Activated gamma-delta T cell treated with anti-CD3 and anti-CD28 coated beads, Interleukin-2, amount 50 U/mL, for 16 hours (primary cell): Measurements from ENCODE around the gene CEMIP.

Source experiments
- DNase-seq: peaks from one replicate; pipeline ENCODE4 v3.0.0-alpha.2; 2020; ENCODE audit warnings: low read depth

The CEMIP gene

DNA sequence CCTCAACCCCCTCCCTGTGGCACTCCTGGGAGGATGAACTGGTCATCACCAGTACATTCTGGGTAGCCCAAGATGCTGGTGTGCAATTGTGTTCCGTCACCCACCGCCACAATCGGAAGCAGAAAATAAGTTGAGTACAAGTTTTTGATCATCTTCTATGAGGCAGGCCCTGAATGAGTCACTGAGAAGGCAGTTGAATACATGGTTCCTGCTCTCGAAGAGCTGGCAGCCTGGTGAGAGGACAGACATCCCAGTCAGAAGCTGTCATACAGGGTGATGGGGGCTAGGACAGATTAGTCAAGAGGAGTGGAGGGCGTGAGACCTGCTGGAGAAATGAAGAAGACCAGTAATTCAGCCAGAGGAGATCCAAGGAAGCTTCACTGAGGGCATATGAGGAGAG lies 6.2 kb downstream of the CEMIP start:
- no peak for DNase-seq

GRCh38 chr15:80785811-80786354 lies 6.7 kb downstream of the CEMIP start:
- DNase-seq = no peak

DNA sequence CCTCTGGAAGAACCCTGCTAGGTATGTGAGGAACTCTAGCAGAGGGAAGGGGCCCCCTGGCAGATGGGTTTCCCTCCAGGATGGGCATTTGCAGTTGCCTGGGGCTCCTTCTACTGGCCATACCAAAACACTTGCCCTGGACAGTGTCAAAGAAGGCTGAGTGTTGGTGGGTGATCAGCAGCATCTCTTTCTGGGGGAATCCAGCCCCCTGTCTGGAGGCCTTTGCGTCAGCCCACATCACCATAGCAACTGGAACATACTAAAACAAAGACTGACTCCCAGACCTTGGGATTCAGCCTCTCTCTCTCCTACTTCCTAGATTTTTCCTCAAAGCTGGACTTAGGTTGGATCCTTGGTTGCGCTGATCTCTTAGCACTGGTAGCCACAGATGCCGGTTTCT lies 8.1 kb downstream of the CEMIP start:
- no peak for DNase-seq

GRCh38 chr15:80788536-80788935 lies 9.4 kb downstream of the CEMIP start:
- no peak for DNase-seq

- DNase-seq = no peak
Measured at GRCh38 chr15:80789296-80789695, 10.1 kb downstream of the CEMIP start.

- no peak for DNase-seq
Measured at GRCh38 chr15:80789796-80790195, 10.6 kb downstream of the CEMIP start.

DNA sequence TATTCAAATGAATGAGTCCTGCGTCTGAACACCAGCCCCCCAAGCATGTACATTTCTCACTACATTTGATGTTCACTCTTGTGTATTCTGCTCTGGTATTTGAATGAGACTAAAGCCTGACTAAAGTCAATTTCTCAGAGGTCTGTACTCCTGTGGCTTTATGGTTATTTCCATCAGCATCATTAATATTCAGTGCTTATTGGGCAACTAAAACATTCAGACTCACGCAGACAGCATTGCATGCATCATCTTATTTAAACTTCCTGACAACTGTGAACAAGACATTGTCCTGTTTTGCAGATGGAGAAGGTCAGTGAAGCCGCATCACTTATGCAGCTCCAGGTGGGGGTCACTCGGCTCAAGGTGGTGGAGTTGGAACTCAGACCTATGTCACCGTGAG lies 11.1 kb downstream of the CEMIP start:
- DNase-seq = no peak

DNA sequence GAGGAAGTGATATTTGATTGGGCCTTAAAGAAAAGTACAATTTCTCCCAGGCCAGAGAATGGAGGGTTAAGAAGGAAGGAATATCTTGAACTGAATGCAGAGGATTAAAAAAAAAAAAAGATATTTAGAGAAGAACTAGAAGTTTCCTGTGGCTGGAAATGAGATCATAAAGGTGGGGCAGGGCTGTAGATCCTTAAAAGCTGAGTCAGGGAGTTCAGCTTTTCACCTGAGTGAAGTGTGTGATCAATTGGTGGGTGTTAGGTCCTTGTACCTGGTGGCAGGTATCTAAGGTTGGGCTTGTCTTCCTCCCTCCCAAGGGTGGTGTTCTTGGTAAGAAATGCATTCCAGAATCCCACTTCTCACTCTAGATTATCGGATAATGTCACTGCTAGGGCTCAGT lies 11.8 kb downstream of the CEMIP start:
- no peak for DNase-seq

DNA sequence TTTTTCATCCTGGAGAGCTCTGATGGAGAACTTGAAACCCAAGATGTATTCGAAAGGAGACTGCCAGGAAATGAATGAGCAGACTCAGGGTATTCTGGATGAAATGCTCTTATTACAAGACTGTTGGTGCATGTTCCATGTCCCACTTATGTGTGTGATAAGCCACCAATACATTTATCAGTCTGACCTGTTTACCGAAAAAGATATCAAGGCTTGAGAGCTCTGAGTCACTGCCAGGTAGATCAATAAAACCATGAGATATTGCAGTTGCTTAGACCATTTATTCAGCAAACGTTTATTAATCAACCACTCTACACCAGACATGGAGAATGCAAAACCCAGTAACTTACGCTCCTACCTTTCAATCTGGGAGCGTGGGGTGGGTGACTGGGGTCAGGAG lies 17.2 kb downstream of the CEMIP start:
- no peak for DNase-seq

DNA sequence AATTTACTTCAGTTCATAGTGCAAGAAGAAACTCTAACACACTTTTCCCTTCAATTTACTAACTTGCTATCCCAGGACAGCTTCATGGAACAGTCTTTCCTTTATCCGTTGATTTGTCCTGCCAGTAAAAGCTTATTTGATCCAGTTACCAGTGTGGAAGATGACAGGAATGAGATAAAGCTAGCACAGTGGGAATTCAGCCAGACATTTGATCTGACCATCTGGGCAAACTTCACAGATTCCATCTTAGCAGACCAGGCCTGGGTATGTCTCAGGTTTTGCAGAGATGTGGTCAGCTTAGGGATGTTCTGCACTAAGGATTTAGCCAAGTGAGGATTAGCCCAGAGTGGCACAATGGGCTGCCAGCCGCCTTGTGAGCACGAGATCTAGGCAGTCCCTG lies 19.7 kb downstream of the CEMIP start:
- no peak for DNase-seq

- no peak for DNase-seq
Measured at GRCh38 chr15:80800067-80800466, 20.9 kb downstream of the CEMIP start.

GRCh38 chr15:80801891-80802680 lies 22.9 kb downstream of the CEMIP start:
- DNase-seq = no peak

- DNase-seq = no peak
Measured at GRCh38 chr15:80803580-80804525, 24.7 kb downstream of the CEMIP start.

- no peak for DNase-seq
Measured at GRCh38 chr15:80804970-80805495, 25.9 kb downstream of the CEMIP start.

DNA sequence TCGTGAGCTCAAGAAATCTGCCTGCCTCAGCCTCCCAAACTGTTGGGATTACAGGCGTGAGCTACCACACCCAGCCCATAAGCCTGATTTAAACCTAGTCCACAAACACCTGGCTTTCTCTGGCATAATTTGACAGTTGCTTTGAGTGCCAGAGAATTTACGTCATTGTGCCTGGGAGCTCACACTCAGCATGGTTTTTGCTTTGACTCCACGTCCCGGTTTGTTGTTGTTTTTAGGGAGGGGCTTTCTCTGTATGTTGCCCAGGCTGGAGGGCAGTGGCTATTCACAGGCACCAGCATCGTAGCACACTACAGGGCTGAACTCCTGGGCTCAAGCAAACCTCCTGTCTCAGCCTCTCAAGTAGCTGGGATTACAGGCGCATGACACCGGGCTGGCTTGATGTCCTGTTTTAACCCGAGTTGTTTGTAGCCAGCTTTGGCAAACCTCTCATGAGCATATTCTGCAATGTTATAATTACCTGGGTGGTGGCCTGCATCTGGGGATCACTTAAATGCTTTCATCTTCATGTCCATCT lies 32.7 kb downstream of the CEMIP start:
- no peak for DNase-seq

DNA sequence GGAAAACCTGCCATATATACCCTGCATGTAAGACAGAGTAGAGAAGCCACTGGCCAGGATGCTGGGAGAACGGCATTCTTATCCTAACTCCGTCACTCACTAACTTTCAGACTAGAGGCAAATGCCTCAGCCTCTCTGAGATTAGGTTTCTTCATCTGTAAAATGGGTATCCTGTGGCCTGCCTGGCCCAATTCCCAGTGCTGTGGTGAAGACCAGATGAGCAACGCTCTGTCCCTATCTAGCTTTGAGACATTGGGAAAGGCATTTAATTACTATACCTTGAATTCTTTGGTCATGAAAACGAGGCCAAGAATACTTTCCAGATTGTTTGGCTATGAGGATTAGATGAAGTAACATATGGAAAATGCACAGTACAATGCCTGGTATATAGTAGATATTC lies 35.9 kb downstream of the CEMIP start:
- no peak for DNase-seq

GRCh38 chr15:80816049-80816653 lies 37.0 kb downstream of the CEMIP start:
- no peak for DNase-seq

- DNase-seq = no peak
Measured at GRCh38 chr15:80816936-80817335, 37.8 kb downstream of the CEMIP start.

- no peak for DNase-seq
Measured at GRCh38 chr15:80817901-80818300, 38.7 kb downstream of the CEMIP start.

- no peak for DNase-seq
Measured at GRCh38 chr15:80819001-80819400, 39.8 kb downstream of the CEMIP start.

GRCh38 chr15:80820092-80820491 lies 40.9 kb downstream of the CEMIP start:
- DNase-seq = no peak

DNA sequence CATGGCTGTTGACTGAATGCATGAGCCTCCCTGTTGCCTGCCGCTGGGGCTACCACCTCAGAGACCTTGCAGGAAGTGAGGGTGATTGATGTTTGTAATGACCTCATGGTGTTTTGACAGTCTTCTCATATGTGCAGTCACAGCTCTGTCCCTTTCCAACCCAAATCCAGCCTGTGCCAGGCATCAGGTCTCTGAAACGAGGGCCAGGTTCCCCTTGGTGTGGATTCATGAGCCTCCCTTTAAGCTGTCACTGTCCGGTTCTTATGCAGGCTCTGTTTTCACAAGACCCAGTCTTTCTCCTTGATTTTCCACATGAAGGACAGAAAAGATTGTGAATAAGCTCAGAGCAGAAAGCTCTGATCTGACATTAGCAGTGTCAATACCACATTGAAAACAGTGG lies 43.1 kb downstream of the CEMIP start:
- DNase-seq = no peak
